OCI-LY3 (cell line): Measurements from ENCODE around the gene FCMR.

Experiments
- H2AFZ ChIP-seq: fragments of 200-600, 300-600 bp; shearing (Covaris generic); 2 replicates; pipeline ENCODE4 v1.6.0; 2014; ENCODE audit warnings: antibody characterized with exemption, low read depth, low read length
- H3K27ac ChIP-seq: fragments of 200-600, 300-600 bp; sonication (generic); 2 replicates; pipeline ENCODE4 v1.5.1; 2014; ENCODE audit warnings: mild to moderate bottlenecking, low read length, moderate library complexity, mixed read lengths
- H3K27me3 ChIP-seq: fragments of 200-600, 300-600 bp; sonication (generic); 2 replicates; pipeline ENCODE4 v1.6.1; 2014; ENCODE audit warnings: low read depth, low read length, mixed read lengths
- H3K36me3 ChIP-seq: fragments of 200-600, 300-600 bp; sonication (generic); replicated peaks from 2 replicates; pipeline ENCODE3; 2014; ENCODE audit warnings: low read depth, low read length, mixed read lengths
- H3K4me1 ChIP-seq: fragments of 300-600, 200-600 bp; sonication (generic); 2 replicates; pipeline ENCODE4 v1.6.1; 2014; ENCODE audit warnings: low read length, mixed read lengths
- H3K4me2 ChIP-seq: fragments of 200-600, 300-600 bp; sonication (generic); 2 replicates; pipeline ENCODE4 v1.6.1; 2014; ENCODE audit warnings: low read length, mixed read lengths
- H3K4me3 ChIP-seq: fragments of 300-600, 200-600 bp; sonication (generic); 2 replicates; pipeline ENCODE4 v1.5.1; 2014; ENCODE audit warnings: antibody characterized with exemption, mild to moderate bottlenecking, low read length, moderate library complexity
- H3K79me2 ChIP-seq: fragments of 300-600, 200-600 bp; shearing (Covaris generic); 2 replicates; pipeline ENCODE4 v1.6.1; 2014; ENCODE audit warnings: mild to moderate bottlenecking, low read length, mixed read lengths
- H3K9ac ChIP-seq: fragments of 300-600, 200-600 bp; shearing (Covaris generic); 2 replicates; pipeline ENCODE4 v1.6.0; 2014; ENCODE audit warnings: mild to moderate bottlenecking, low read length, moderate library complexity
- H3K9me3 ChIP-seq: fragments of 200-600, 300-600 bp; shearing (Covaris generic); 2 replicates; pipeline ENCODE4 v1.6.1; 2014; ENCODE audit warnings: low read length, mixed read lengths; ENCODE audit not compliant: insufficient read depth
- H4K20me1 ChIP-seq: fragments of 200-600, 300-600 bp; sonication (generic); 2 replicates; pipeline ENCODE4 v1.6.1; 2016; ENCODE audit warnings: low read length, mixed read lengths; ENCODE audit not compliant: insufficient read depth
- CTCF ChIP-seq: fragments of 200-600, 300-600 bp; sonication (generic); IDR thresholded peaks from 2 replicates; pipeline ENCODE4 v1.5.1; 2014; ENCODE audit warnings: antibody characterized with exemption, low read length, low read depth
- EZH2phosphoT487 ChIP-seq: fragments of 200-600 bp; shearing (Covaris generic); IDR thresholded peaks from 2 replicates; pipeline ENCODE4 v1.6.1; 2018; ENCODE audit warnings: antibody characterized with exemption, mixed run types, low read depth

Gene FCMR

DNA sequence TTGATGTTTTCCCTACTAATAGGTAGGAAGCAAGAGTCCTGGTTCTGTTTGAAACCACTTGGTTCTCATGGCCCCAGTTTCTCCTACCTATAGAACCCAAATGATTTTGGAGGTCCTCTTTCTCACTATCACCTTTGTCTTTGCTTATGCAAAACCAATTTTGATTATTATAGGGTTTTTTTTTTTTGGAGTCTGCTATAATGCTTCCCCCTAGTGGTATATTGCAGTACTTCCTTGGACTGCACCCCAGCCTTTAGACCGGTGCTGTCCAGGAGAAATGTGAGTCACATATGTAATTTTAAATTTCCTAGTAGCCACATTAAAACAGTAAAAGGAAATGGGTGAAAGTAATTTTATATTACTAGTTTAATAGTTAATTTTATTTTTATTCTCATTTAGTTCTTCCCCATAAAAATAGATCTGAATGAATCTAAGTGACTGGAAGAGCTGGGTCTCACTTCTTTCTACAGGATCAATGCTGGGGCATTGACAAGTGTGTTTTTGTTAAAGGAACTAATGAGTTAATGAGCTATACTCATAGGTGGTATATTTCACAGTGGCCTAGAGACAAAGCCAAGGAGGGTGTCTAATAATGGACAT is 10.6 kb downstream of the FCMR start:
- H3K4me3 ChIP-seq: no peak overlapping the region
- H3K36me3 ChIP-seq: no peaks in the 10 kb centered on the region
- no peak overlapping the region for H3K4me2 ChIP-seq
- no peak overlapping the region for H3K9ac ChIP-seq
- H4K20me1 ChIP-seq: no peaks in the 10 kb centered on the region
- no peak overlapping the region for H3K27ac ChIP-seq
- no peaks in the 10 kb centered on the region for H3K9me3 ChIP-seq
- peaks cover 25% of the 10 kb centered on the region for H3K4me1 ChIP-seq
- H3K79me2 ChIP-seq: no peaks in the 10 kb centered on the region
- no peak for TF ChIP-seq EZH2phosphoT487
- TF ChIP-seq CTCF: peak; percentile 91
- no peak overlapping the region for H2AFZ ChIP-seq
- H3K27me3 ChIP-seq: peaks cover 22% of the 10 kb centered on the region

DNA sequence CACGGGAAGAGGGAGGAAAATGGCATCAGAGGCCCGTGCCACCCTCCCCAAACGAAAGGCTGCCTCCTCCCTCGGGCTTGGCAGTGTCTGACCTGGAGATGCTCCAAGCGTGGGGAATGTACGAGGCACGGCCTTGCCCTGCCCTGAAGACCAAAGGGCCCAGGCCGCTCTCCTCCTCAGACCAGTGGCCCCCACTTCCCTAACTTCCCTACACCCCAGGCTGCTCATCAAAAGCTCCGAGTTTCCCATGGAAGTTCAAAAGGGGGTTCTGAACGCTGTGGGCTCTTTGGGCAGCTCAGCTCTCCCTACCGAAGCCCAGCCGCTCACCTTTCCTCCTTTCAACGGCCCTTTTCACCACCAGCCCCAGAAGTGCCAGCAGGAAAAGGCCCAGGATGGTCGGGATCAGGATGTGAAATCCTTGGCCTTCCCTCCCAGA is 11.8 kb downstream of the FCMR start:
- no peaks in the 10 kb centered on the region for H3K36me3 ChIP-seq

GRCh38 chr1:206909161-206909882 is 12.4 kb downstream of the FCMR start:
- Histone ChIP-seq H3K9me3 (no peaks in the 10 kb centered on the region), H3K4me1 (peaks cover 41% of the 10 kb centered on the region), H4K20me1 (no peaks in the 10 kb centered on the region), H2AFZ (peak overlapping the region; percentile 55), H3K4me3 (peak overlapping the region; percentile 77), H3K27me3 (peaks cover 22% of the 10 kb centered on the region), H3K36me3 (no peaks in the 10 kb centered on the region), H3K27ac (no peak overlapping the region), H3K9ac (peak overlapping the region; percentile 46), H3K79me2 (no peaks in the 10 kb centered on the region), H3K4me2 (peak overlapping the region; percentile 84)
- no peak for TF ChIP-seq EZH2phosphoT487
- TF ChIP-seq CTCF: peak; percentile 23

More for the DNA sequence above, 11.8 kb downstream of the FCMR start:
- no peak overlapping the region for H3K27ac ChIP-seq
- peaks cover 37% of the 10 kb centered on the region for H3K4me1 ChIP-seq
- H3K4me2 ChIP-seq: peak overlapping the region; percentile 84
- H4K20me1 ChIP-seq: no peaks in the 10 kb centered on the region
- H3K9ac ChIP-seq: peak overlapping the region; percentile 46
- H2AFZ ChIP-seq: peak overlapping the region; percentile 55
- peak overlapping the region; percentile 77 for H3K4me3 ChIP-seq
- no peaks in the 10 kb centered on the region for H3K79me2 ChIP-seq
- H3K27me3 ChIP-seq: peaks cover 22% of the 10 kb centered on the region
- H3K9me3 ChIP-seq: no peaks in the 10 kb centered on the region
- no peak for TF ChIP-seq EZH2phosphoT487
- no peak for TF ChIP-seq CTCF

- peaks cover 41% of the 10 kb centered on the region for H3K4me1 ChIP-seq
- no peak overlapping the region for H3K27ac ChIP-seq
- H3K79me2 ChIP-seq: no peaks in the 10 kb centered on the region
- no peak overlapping the region for H3K9ac ChIP-seq
- H2AFZ ChIP-seq: no peak overlapping the region
- TF ChIP-seq CTCF (no peak), EZH2phosphoT487 (no peak)
- H3K4me2 ChIP-seq: no peak overlapping the region
- no peak overlapping the region for H3K4me3 ChIP-seq
- no peaks in the 10 kb centered on the region for H3K9me3 ChIP-seq
- peaks cover 22% of the 10 kb centered on the region for H3K27me3 ChIP-seq
- H3K36me3 ChIP-seq: no peaks in the 10 kb centered on the region
- H4K20me1 ChIP-seq: no peaks in the 10 kb centered on the region
Observed at GRCh38 chr1:206908038-206908437, 13.7 kb downstream of the FCMR start.
